ENCODE data around the gene UBFD1.

GRCh38 chr16:23527961-23528643 lies 29.4 kb upstream of the UBFD1 start:
- no peak for TF ChIP-seq CTCF (IDR thresholded peaks at IDR 0.05)
- TF ChIP-seq ZFX (IDR thresholded peaks at IDR 0.05; ENCODE audit: borderline replicate concordance) = no peak

Measured in 22Rv1 (cell line).